K562 (cell line): Measurements from ENCODE around the gene MPG. TPM values are rescaled to one million over a fixed set of nuclear protein-coding genes. Genes with fewer than 3 reads are reported as not detected.

Experiments
- ATF3 ChIP-seq, 2 experiments: fragments of 450-650 bp in 1 of 2; sonication (generic) in 1 of 2; formaldehyde crosslinking in 1 of 2; IDR thresholded peaks in 1 of 2; conservative IDR thresholded peaks in 1 of 2; 2 replicates each; pipeline versions ENCODE4 v1.6.1 to v1.8.1; 2016 to 2023; ENCODE audit warnings: mild to moderate bottlenecking in 2 of 2, moderate library complexity in 2 of 2, inconsistent platforms in 1 of 2, missing genetic modification reagents in 1 of 2
- BDP1 ChIP-seq: IDR thresholded peaks from 3 replicates; pipeline ENCODE4 v1.6.1; 2011; ENCODE audit not compliant: insufficient read length, insufficient read depth
- CBX1 ChIP-seq: sonication (generic); IDR thresholded peaks from 2 replicates; pipeline ENCODE4 v1.6.1; 2016; ENCODE audit warnings: antibody characterized with exemption, low read depth, mild to moderate bottlenecking
- DIDO1 ChIP-seq: fragments of 450-650 bp; IDR thresholded peaks from 2 replicates; pipeline ENCODE4 v1.6.1; 2016; ENCODE audit warnings: low read depth, missing biosample characterization, missing genetic modification characterization
- E2F6 ChIP-seq, 2 experiments: IDR thresholded peaks; 2 replicates each; pipeline ENCODE4 v1.6.1; 2011; ENCODE audit warnings: borderline replicate concordance in 1 of 2, control low read depth in 1 of 2, low read depth in 1 of 2, low read length in 1 of 2, mild to moderate bottlenecking in 1 of 2, mixed read lengths in 1 of 2, moderate library complexity in 1 of 2; ENCODE audit not compliant: insufficient read depth in 1 of 2, insufficient read length in 1 of 2, poor library complexity in 1 of 2, severe bottlenecking in 1 of 2; ENCODE audit errors: extremely low read depth in 1 of 2
- FOXP1 ChIP-seq: sonication (generic); formaldehyde crosslinking; IDR thresholded peaks from 2 replicates; pipeline ENCODE4 v1.8.0; 2022; ENCODE audit warnings: mild to moderate bottlenecking, missing genetic modification reagents
- HMGN3 ChIP-seq: IDR thresholded peaks from 2 replicates; pipeline ENCODE4 v1.6.1; 2011; ENCODE audit warnings: borderline replicate concordance, low read depth, mild to moderate bottlenecking, mixed read lengths, low read length; ENCODE audit not compliant: insufficient read length; ENCODE audit errors: extremely low read depth
- IRF1 ChIP-seq: sonication (generic); formaldehyde crosslinking; IDR thresholded peaks from 2 replicates; pipeline ENCODE4 v1.8.0; 2022; ENCODE audit warnings: missing genetic modification reagents, mild to moderate bottlenecking, borderline replicate concordance
- NONO ChIP-seq, 2 experiments: fragments of 200-400 bp in 1 of 2; fragments of 450-650 bp in 1 of 2; formaldehyde crosslinking in 1 of 2; IDR thresholded peaks; 2 replicates each; pipeline ENCODE4 v1.6.1; 2017; ENCODE audit warnings: low read depth in 2 of 2, mild to moderate bottlenecking in 2 of 2, moderate library complexity in 2 of 2, low read length in 1 of 2
- RCOR1 ChIP-seq, 2 experiments: IDR thresholded peaks; 2 replicates each; pipeline ENCODE4 v1.6.1; 2012; ENCODE audit warnings: low read depth in 2 of 2, low read length in 2 of 2, borderline replicate concordance in 1 of 2, improper control_type of control experiment in 1 of 2
- SIN3B ChIP-seq: fragments of 450-650 bp; IDR thresholded peaks from 2 replicates; pipeline ENCODE4 v1.6.1; 2017; ENCODE audit warnings: low read depth, mild to moderate bottlenecking, moderate library complexity
- SMAD4 ChIP-seq: fragments of 250-450 bp; sonication (Bioruptor Pico); conservative IDR thresholded peaks from 2 replicates; pipeline ENCODE4 v1.8.0; 2021; ENCODE audit warnings: inconsistent platforms, mild to moderate bottlenecking, moderate library complexity
- TARDBP ChIP-seq: fragments of 450-650 bp; IDR thresholded peaks from 2 replicates; pipeline ENCODE4 v1.6.1; 2016
- ZFP1 ChIP-seq: fragments of 450-650 bp; formaldehyde crosslinking; IDR thresholded peaks from 2 replicates; pipeline ENCODE4 v1.4.0; 2020; ENCODE audit warnings: mild to moderate bottlenecking, mixed read lengths
- ZNF140 ChIP-seq: fragments of 250-450 bp; sonication (Bioruptor Pico); IDR thresholded peaks from 2 replicates; pipeline ENCODE4 v1.8.0; 2021; ENCODE audit warnings: moderate library complexity, mild to moderate bottlenecking, inconsistent platforms
- ZNF41 ChIP-seq: fragments of 250-450 bp; sonication (Bioruptor Pico); conservative IDR thresholded peaks from 2 replicates; pipeline ENCODE4 v1.4.0; 2020; ENCODE audit warnings: mild to moderate bottlenecking
- polyA plus RNA-seq, 8 experiments: library from polyadenylated mRNA; depleted of rRNA in 4 of 8; stranded (reverse) in 5 of 8; unstranded in 3 of 8; fragments of >200 nt; fragmentation: Nextera tagmentation in 2 of 8; fragmentation: Illumina TruSeq in 1 of 8; extraction: Ambion mirVana in 2 of 8; extraction: Trizol in 1 of 8; gene quantifications; 2 replicates each; pipeline versions ENCODE4 v1.2.1 to v1.2.3, GENCODE V29; 2011 to 2014; ENCODE audit warnings: inconsistent platforms in 1 of 8, missing spikeins in 1 of 8
- total RNA-seq, 7 experiments: library from RNA; depleted of rRNA in 6 of 7; stranded (reverse); fragments of >200 nt in 6 of 7; fragmentation: Illumina TruSeq in 2 of 7; extraction: Trizol in 2 of 7; gene quantifications; 2 replicates each; pipeline versions ENCODE4 v1.2.1 to v1.2.3, GENCODE V29; 2011 to 2021; ENCODE audit warnings: low replicate concordance in 1 of 7
- TF ChIP-seq, protein P1 (sequence below): IDR thresholded peaks from 2 replicates; pipeline ENCODE4 v1.6.1; 2011; ENCODE audit not compliant: insufficient read length; ENCODE audit errors: extremely low read depth
- TF ChIP-seq, protein P2 (sequence below): sonication (generic); formaldehyde crosslinking; IDR thresholded peaks from 2 replicates; pipeline ENCODE4 v1.8.0; 2022; ENCODE audit warnings: missing genetic modification reagents, mild to moderate bottlenecking, borderline replicate concordance

MPG gene
- total and polyA plus RNA-seq, 9 of the 15 experiments (the other 6 are each of a cell fraction or from before 2014, with no cell fraction given), result 0.42 to 226 (median 36.2) TPM

- TF ChIP-seq HMGN3 (peak; percentile 30), NONO (IDR thresholded peaks at IDR 0.05; ENCODE audit: low read depth in 2 of 2, low read length in 1 of 2) (peak in 1 of 2 experiments; percentile 92; a peak in 2 of 4 replicates), ATF3 (IDR thresholded peaks at IDR 0.05) (peak; percentile 93), ATF3 (CRISPR knock-in tag; conservative IDR thresholded peaks at IDR 0.05) (peak; percentile 49; the same call in 1 of the 2 replicates), ZNF140 (CRISPR knock-in tag) (no peak), SIN3B (0 out of 2 replicates have a peak, but pooled peaks have one; percentile 27), DIDO1 (tag) (no peak), SMAD4 (CRISPR knock-in tag) (peak; percentile 60; the same call in 1 of the 2 replicates), ZNF41 (CRISPR knock-in tag) (no peak), ZFP1 (CRISPR knock-in tag) (no peak), CBX1 (peak; percentile 87), TARDBP (0 out of 2 replicates have a peak, but pooled peaks have one; percentile 36), RCOR1 (IDR thresholded peaks at IDR 0.05; ENCODE audit: borderline replicate concordance in 1 of 2, low read depth in 2 of 2, low read length in 2 of 2) (peak; percentile 63 to 93; a peak in 3 of 4 replicates), BDP1 (no peak), IRF1 (CRISPR knock-in tag) (no peak), FOXP1 (0 out of 2 replicates have a peak, but pooled peaks have one; percentile 41), E2F6 (IDR thresholded peaks at IDR 0.05; ENCODE audit: borderline replicate concordance in 1 of 2, extremely low read depth in 1 of 2, insufficient read depth in 1 of 2, insufficient read length in 1 of 2, low read depth in 1 of 2, low read length in 1 of 2, poor library complexity in 1 of 2, severe bottlenecking in 1 of 2) (peak in 1 of 2 experiments; percentile 43)
- TF ChIP-seq, protein P1, sequence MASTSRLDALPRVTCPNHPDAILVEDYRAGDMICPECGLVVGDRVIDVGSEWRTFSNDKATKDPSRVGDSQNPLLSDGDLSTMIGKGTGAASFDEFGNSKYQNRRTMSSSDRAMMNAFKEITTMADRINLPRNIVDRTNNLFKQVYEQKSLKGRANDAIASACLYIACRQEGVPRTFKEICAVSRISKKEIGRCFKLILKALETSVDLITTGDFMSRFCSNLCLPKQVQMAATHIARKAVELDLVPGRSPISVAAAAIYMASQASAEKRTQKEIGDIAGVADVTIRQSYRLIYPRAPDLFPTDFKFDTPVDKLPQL, result no peak
- TF ChIP-seq, protein P2, sequence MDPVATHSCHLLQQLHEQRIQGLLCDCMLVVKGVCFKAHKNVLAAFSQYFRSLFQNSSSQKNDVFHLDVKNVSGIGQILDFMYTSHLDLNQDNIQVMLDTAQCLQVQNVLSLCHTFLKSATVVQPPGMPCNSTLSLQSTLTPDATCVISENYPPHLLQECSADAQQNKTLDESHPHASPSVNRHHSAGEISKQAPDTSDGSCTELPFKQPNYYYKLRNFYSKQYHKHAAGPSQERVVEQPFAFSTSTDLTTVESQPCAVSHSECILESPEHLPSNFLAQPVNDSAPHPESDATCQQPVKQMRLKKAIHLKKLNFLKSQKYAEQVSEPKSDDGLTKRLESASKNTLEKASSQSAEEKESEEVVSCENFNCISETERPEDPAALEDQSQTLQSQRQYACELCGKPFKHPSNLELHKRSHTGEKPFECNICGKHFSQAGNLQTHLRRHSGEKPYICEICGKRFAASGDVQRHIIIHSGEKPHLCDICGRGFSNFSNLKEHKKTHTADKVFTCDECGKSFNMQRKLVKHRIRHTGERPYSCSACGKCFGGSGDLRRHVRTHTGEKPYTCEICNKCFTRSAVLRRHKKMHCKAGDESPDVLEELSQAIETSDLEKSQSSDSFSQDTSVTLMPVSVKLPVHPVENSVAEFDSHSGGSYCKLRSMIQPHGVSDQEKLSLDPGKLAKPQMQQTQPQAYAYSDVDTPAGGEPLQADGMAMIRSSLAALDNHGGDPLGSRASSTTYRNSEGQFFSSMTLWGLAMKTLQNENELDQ (CRISPR knock-in tag), result no peak
Observed at GRCh38 chr16:72561-73548, 5.2 kb upstream of the MPG start, which contains the start of gene RHBDF1 (continued).
